K562 (cell line): ENCODE data around the gene PCMTD2. TPM values are rescaled to one million over a fixed set of nuclear protein-coding genes. Genes with fewer than 3 reads are reported as not detected.

ENCODE experiments used
- ATAC-seq: fragments of 200-7000 bp; cut with Tn5 transposase; 3 replicates; pipeline ENCODE4 v1.9.1; 2020; ENCODE audit warnings: moderate library complexity
- BruUV-seq: library from RNA; stranded (reverse); fragments of 400-500 nt; replicated peaks from 2 replicates; lab custom pipeline; 2021; lab: Mats Ljungman, UMichigan
- CTCF ChIA-PET: fragments of 300-600 bp; formaldehyde crosslinking; extraction: SDS; loops from one replicate; lab custom pipeline; 2021; ENCODE audit warnings: low intra/inter-chr PET ratio; lab: Yijun Ruan, JAX
- POLR2A ChIA-PET: fragments of 300-600, 350-650 bp; sonication (Branson Sonifier 250); formaldehyde crosslinking; extraction: SDS; loops from one replicate; lab custom pipeline; 2021; ENCODE audit warnings: antibody characterized with exemption, inconsistent platforms; lab: Yijun Ruan, JAX
- DNase-seq, 4 experiments: peaks; one replicate each; pipeline versions ENCODE4 v3.0.0 to v3.0.0-alpha.2; 2011 to 2018; ENCODE audit warnings: low spot score in 3 of 4, mixed read lengths in 3 of 4; ENCODE audit errors: extremely low read depth in 1 of 4
- FAIRE-seq: peaks from 2 replicates; lab custom pipeline; 2011; peaks lifted over from hg19 to GRCh38; lab: Jason Lieb, UNC
- H2AFZ ChIP-seq: 2 replicates; pipeline ENCODE4 v1.6.0; 2011; ENCODE audit warnings: low read depth, low read length, control low read depth, inconsistent platforms
- H3K27ac ChIP-seq: fragments of 200-600 bp; 3 replicates; pipeline ENCODE4 v1.8.0; 2011; ENCODE audit warnings: low read depth, mild to moderate bottlenecking, control low read depth, inconsistent platforms, low read length, moderate library complexity, mixed read lengths; ENCODE audit errors: extremely low read depth
- H3K27me3 ChIP-seq, 2 experiments: fragments of 300-600 bp in 1 of 2; 2 replicates in 1 of 2; 3 replicates in 1 of 2; pipeline versions ENCODE4 v1.6.0 to v1.8.0; 2011; ENCODE audit warnings: inconsistent platforms in 2 of 2, low read length in 2 of 2, mild to moderate bottlenecking in 1 of 2, mixed read lengths in 1 of 2, moderate library complexity in 1 of 2; ENCODE audit not compliant: control insufficient read depth in 2 of 2, insufficient read depth in 2 of 2
- H3K36me3 ChIP-seq: fragments of 300-600 bp; 3 replicates; pipeline ENCODE4 v1.8.0; 2011; ENCODE audit warnings: mild to moderate bottlenecking, low read length, inconsistent platforms; ENCODE audit not compliant: control insufficient read depth, insufficient read depth
- H3K4me1 ChIP-seq, 2 experiments: fragments of 200-600 bp in 1 of 2; replicated peaks in 1 of 2; 2 replicates in 1 of 2; 3 replicates in 1 of 2; pipeline versions ENCODE4 v1.5.1 to v1.8.0; 2011; ENCODE audit warnings: inconsistent platforms in 2 of 2, low read length in 2 of 2, mild to moderate bottlenecking in 1 of 2, mixed read lengths in 1 of 2, moderate library complexity in 1 of 2; ENCODE audit not compliant: control insufficient read depth in 2 of 2, insufficient read depth in 2 of 2
- H3K4me2 ChIP-seq: 2 replicates; pipeline ENCODE4 v1.6.1; 2011; ENCODE audit warnings: low read length, control low read depth, inconsistent platforms, mixed read lengths; ENCODE audit not compliant: insufficient read depth
- H3K4me3 ChIP-seq: fragments of 200-600 bp; sonication (generic), shearing (Covaris generic); 2 replicates; pipeline ENCODE4 v1.5.1; 2016; ENCODE audit warnings: control low read depth, inconsistent platforms
- H3K79me2 ChIP-seq: fragments of 200-600 bp; 3 replicates; pipeline ENCODE4 v1.8.0; 2011; ENCODE audit warnings: low read length, inconsistent platforms; ENCODE audit not compliant: control insufficient read depth, insufficient read depth
- H3K9ac ChIP-seq, 2 experiments: 2 replicates each; pipeline versions ENCODE4 v1.6.0 to v1.6.1; 2011; ENCODE audit warnings: low read depth in 2 of 2, low read length in 2 of 2, control low read depth in 1 of 2, inconsistent platforms in 1 of 2, mild to moderate bottlenecking in 1 of 2, mixed read lengths in 1 of 2; ENCODE audit not compliant: insufficient read depth in 1 of 2
- H3K9me1 ChIP-seq: one replicate; pipeline ENCODE4 v1.6.0; 2011; ENCODE audit warnings: inconsistent platforms, mild to moderate bottlenecking, low read length, moderate library complexity; ENCODE audit not compliant: control insufficient read depth, insufficient read depth
- H3K9me3 ChIP-seq: replicated peaks from 2 replicates; pipeline ENCODE4 v1.5.1; 2011; ENCODE audit warnings: low read depth, low read length, inconsistent platforms; ENCODE audit not compliant: control insufficient read depth, insufficient read depth
- H4K20me1 ChIP-seq: replicated peaks from 2 replicates; pipeline ENCODE4 v1.6.1; 2011; ENCODE audit warnings: low read length, inconsistent platforms, mixed read lengths; ENCODE audit not compliant: control insufficient read depth, insufficient read depth
- C11orf30 ChIP-seq: fragments of 450-650 bp; IDR thresholded peaks from 2 replicates; pipeline ENCODE4 v1.6.1; 2016; ENCODE audit warnings: low read depth, mild to moderate bottlenecking
- PRDM10 ChIP-seq: fragments of 450-650 bp; IDR thresholded peaks from 2 replicates; pipeline ENCODE4 v1.6.1; 2018; ENCODE audit not compliant: partially characterized antibody
- SMARCE1 ChIP-seq: fragments of 450-650 bp; IDR thresholded peaks from 2 replicates; pipeline ENCODE4 v1.7.1; 2016; ENCODE audit warnings: mild to moderate bottlenecking
- ZNF316 ChIP-seq: fragments of 450-650 bp; IDR thresholded peaks from 2 replicates; pipeline ENCODE4 v1.6.1; 2016
- WGBS: fragments of 100-300 bp; shearing (Covaris generic); methylation state at CpG from one replicate; pipeline ENCODE4 v1.1.6; 2016; ENCODE audit warnings: low coverage, mixed read lengths; ENCODE audit not compliant: insufficient coverage; ENCODE audit errors: missing lambda C conversion rate; 5-methylcytosine and 5-hydroxymethylcytosine counted together
- in situ Hi-C: fragments of 300-500 bp; cut with MboI; formaldehyde crosslinking; loops from 4 replicates; pipeline ENCODE4 v1.15.0; 2018; ENCODE audit warnings: inconsistent platforms, mixed read lengths
- intact Hi-C: fragments of 100-400 bp; cut with micrococcal nuclease; formaldehyde crosslinking; loops from 2 replicates; pipeline ENCODE4 v1.14.2; 2022
- polyA plus RNA-seq, 8 experiments: library from polyadenylated mRNA; depleted of rRNA in 4 of 8; stranded (reverse) in 5 of 8; unstranded in 3 of 8; fragments of >200 nt; fragmentation: Nextera tagmentation in 2 of 8; fragmentation: Illumina TruSeq in 1 of 8; extraction: Ambion mirVana in 2 of 8; extraction: Trizol in 1 of 8; gene quantifications; 2 replicates each; pipeline versions ENCODE4 v1.2.1 to v1.2.3, GENCODE V29; 2011 to 2014; ENCODE audit warnings: inconsistent platforms in 1 of 8, missing spikeins in 1 of 8
- total RNA-seq, 7 experiments: library from RNA; depleted of rRNA in 6 of 7; stranded (reverse); fragments of >200 nt in 6 of 7; fragmentation: Illumina TruSeq in 2 of 7; extraction: Trizol in 2 of 7; gene quantifications; 2 replicates each; pipeline versions ENCODE4 v1.2.1 to v1.2.3, GENCODE V29; 2011 to 2021; ENCODE audit warnings: low replicate concordance in 1 of 7

The PCMTD2 gene
- total and polyA plus RNA-seq, 9 of the 15 experiments (the other 6 are each of a cell fraction or from before 2014, with no cell fraction given) = 11.3 to 49.3 (median 28.4) TPM

- POLR2A ChIA-PET = interaction anchor here (0.6 to 1.6 kb wide), 6 partner anchors 9 to 87 kb away, joined by 3 to 4 read pairs (median 4); no protein-coding TSS in a partner anchor
- no peak overlapping the region for H3K4me2 ChIP-seq
- H3K79me2 ChIP-seq = no peaks in the 10 kb centered on the region
- DNase-seq = no peak
- in situ Hi-C loops = no loop called here
- H3K36me3 ChIP-seq = no peaks in the 10 kb centered on the region
- H3K27ac ChIP-seq = no peak overlapping the region
- WGBS = 3% methylated on average over 14 of the region's 14 CpGs
- H3K9ac ChIP-seq = no peak overlapping the region
- H2AFZ ChIP-seq = no peak overlapping the region
- no peak for ATAC-seq
- peaks cover 3% of the 10 kb centered on the region for H4K20me1 ChIP-seq
- CTCF ChIA-PET = no interaction called here
- H3K9me1 ChIP-seq = peaks cover 6% of the 10 kb centered on the region
- no peak overlapping the region for H3K4me3 ChIP-seq
- H3K4me1 ChIP-seq = peaks cover 7 to 43% of the 10 kb centered on the region in 2 experiments; a peak in 4 of 5 replicates
- peaks cover 8 to 39% of the 10 kb centered on the region in 2 experiments; a peak in 3 of 5 replicates for H3K27me3 ChIP-seq
- H3K9me3 ChIP-seq = no peaks in the 10 kb centered on the region
- peak; percentile 19 for FAIRE-seq
- TF ChIP-seq SMARCE1 (no peak), ZNF316 (peak; percentile 55; the same call in 1 of the 2 replicates), PRDM10 (no peak), C11orf30 (peak; percentile 20; the same call in 1 of the 2 replicates)
- intact Hi-C loops = no loop called here
- no TSS peak for BruUV-seq
Measured at GRCh38 chr20:64228751-64229506, 26.6 kb upstream of the PCMTD2 start.
